HL-60 (cell line): Measurements from ENCODE around the gene LRP8.

ENCODE experiments used
- DNase-seq, 2 experiments: peaks; one replicate each; pipeline ENCODE4 v3.0.0-alpha.2; 2010 to 2020; ENCODE audit warnings: low read depth in 1 of 2, low spot score in 1 of 2
- H3K27ac ChIP-seq: fragments of 250-450 bp; sonication (Bioruptor Pico); replicated peaks from 2 replicates; pipeline ENCODE4 v1.5.1; 2020; ENCODE audit warnings: mild to moderate bottlenecking, moderate library complexity
- H3K27me3 ChIP-seq: fragments of 250-450 bp; sonication (Bioruptor Pico); 2 replicates; pipeline ENCODE4 v1.5.1; 2021; ENCODE audit warnings: mild to moderate bottlenecking, moderate library complexity; ENCODE audit not compliant: insufficient read depth, poor library complexity, severe bottlenecking
- H3K4me3 ChIP-seq: replicated peaks from 2 replicates; pipeline ENCODE4 v1.5.1; 2011; ENCODE audit warnings: mild to moderate bottlenecking, control low read depth, low read length; ENCODE audit not compliant: insufficient read depth
- GABPA ChIP-seq: IDR thresholded peaks from 2 replicates; pipeline ENCODE4 v1.6.1; 2012; ENCODE audit warnings: low read depth
- POLR2AphosphoS5 ChIP-seq: IDR thresholded peaks from 2 replicates; pipeline ENCODE4 v1.6.1; 2012; ENCODE audit warnings: low read depth
- SPI1 ChIP-seq: IDR thresholded peaks from 2 replicates; pipeline ENCODE4 v1.6.1; 2012; ENCODE audit warnings: low read depth, mild to moderate bottlenecking, borderline replicate concordance
- TF ChIP-seq, protein P1 (sequence below): IDR thresholded peaks from 2 replicates; pipeline ENCODE4 v1.6.1; 2012; ENCODE audit warnings: low read depth; ENCODE audit not compliant: insufficient replicate concordance
- TF ChIP-seq, protein P2 (sequence below): IDR thresholded peaks from one replicate; pipeline ENCODE4 v1.5.1; 2011; ENCODE audit warnings: low read length, control low read depth, inconsistent platforms; ENCODE audit not compliant: insufficient read depth

The LRP8 gene

DNA sequence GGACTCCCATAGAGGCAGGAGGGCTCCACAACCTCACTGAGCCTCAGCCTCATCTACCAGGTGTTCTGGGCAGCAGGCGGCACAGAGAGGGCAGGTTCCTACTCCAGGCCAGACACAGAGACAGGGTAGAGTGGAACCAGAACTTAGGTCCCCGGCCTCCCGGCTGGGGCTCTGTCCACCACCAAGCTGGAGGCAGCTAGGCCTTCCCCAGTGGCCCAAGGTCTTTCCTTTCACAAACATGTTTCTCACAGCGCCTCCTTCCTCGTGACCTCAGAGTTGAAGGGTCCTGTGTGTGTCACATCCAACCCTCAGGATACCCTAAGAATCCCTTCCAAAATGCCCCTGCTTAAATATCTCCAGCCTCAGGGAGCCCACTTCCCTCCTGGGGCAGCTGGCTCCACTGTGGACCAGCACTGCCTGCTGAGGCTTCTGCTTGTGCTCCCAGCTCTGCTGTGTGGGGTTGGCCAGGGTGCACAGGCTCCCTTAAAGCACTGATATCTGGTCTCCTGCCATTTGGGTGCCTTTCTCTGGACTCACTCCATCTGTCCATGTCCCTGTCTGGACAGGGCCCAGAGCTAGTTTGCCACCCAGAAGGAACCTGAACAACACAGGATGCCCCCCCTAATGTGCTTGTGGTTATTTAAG lies 56.3 kb downstream of the LRP8 start:
- Histone ChIP-seq H3K27ac (no peak overlapping the region), H3K27me3 (no peaks in the 10 kb centered on the region), H3K4me3 (no peak overlapping the region)
- no peak for DNase-seq
- TF ChIP-seq, protein P1, sequence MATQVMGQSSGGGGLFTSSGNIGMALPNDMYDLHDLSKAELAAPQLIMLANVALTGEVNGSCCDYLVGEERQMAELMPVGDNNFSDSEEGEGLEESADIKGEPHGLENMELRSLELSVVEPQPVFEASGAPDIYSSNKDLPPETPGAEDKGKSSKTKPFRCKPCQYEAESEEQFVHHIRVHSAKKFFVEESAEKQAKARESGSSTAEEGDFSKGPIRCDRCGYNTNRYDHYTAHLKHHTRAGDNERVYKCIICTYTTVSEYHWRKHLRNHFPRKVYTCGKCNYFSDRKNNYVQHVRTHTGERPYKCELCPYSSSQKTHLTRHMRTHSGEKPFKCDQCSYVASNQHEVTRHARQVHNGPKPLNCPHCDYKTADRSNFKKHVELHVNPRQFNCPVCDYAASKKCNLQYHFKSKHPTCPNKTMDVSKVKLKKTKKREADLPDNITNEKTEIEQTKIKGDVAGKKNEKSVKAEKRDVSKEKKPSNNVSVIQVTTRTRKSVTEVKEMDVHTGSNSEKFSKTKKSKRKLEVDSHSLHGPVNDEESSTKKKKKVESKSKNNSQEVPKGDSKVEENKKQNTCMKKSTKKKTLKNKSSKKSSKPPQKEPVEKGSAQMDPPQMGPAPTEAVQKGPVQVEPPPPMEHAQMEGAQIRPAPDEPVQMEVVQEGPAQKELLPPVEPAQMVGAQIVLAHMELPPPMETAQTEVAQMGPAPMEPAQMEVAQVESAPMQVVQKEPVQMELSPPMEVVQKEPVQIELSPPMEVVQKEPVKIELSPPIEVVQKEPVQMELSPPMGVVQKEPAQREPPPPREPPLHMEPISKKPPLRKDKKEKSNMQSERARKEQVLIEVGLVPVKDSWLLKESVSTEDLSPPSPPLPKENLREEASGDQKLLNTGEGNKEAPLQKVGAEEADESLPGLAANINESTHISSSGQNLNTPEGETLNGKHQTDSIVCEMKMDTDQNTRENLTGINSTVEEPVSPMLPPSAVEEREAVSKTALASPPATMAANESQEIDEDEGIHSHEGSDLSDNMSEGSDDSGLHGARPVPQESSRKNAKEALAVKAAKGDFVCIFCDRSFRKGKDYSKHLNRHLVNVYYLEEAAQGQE: no peak
- TF ChIP-seq SPI1: no peak

DNA sequence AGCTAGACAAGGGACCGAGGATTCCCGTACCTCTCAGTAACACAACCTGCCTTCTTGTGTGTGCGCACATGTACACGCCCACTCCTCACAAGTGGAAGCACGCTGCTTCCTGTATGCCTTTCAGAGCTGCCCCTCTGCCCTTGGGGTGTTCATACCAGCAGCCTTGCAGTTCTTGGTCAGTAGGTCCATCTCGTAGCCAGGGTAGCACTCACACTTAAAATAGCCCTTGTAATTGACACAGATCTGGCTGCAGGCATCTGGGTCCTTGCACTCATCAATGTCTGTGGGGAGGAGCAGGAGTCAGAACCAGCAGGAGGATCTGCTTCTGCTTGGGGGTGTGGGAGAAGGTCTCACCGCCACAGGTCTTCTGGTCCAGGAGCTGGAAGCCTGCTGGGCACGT lies 57.0 kb downstream of the LRP8 start:
- H3K4me3 ChIP-seq: no peak overlapping the region
- no peak overlapping the region for H3K27ac ChIP-seq
- no peak for DNase-seq
- H3K27me3 ChIP-seq: no peaks in the 10 kb centered on the region
- TF ChIP-seq, protein P2, sequence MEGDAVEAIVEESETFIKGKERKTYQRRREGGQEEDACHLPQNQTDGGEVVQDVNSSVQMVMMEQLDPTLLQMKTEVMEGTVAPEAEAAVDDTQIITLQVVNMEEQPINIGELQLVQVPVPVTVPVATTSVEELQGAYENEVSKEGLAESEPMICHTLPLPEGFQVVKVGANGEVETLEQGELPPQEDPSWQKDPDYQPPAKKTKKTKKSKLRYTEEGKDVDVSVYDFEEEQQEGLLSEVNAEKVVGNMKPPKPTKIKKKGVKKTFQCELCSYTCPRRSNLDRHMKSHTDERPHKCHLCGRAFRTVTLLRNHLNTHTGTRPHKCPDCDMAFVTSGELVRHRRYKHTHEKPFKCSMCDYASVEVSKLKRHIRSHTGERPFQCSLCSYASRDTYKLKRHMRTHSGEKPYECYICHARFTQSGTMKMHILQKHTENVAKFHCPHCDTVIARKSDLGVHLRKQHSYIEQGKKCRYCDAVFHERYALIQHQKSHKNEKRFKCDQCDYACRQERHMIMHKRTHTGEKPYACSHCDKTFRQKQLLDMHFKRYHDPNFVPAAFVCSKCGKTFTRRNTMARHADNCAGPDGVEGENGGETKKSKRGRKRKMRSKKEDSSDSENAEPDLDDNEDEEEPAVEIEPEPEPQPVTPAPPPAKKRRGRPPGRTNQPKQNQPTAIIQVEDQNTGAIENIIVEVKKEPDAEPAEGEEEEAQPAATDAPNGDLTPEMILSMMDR: no peak
- TF ChIP-seq POLR2AphosphoS5: no peak
- no peak for TF ChIP-seq SPI1
- TF ChIP-seq GABPA: no peak
- TF ChIP-seq, protein P1: no peak

DNA sequence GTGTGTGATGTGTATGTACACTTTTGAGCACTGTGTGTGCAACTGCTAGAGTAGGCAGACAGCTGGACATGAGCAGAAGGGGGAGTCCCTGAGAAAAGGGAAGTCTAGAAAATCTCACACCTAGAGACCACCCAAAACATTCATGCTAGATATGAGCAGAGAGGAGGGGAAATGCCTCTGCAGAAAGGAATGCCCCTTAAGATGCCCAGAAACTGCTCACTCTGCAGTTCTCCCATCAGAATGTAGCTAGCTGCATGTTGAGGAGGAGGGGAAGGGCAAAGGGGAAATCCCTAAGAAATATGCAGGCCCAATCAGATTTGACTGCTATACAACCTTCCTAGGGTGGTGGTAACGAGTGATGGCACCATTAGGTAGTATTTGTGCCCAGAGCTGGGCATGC lies 57.8 kb downstream of the LRP8 start:
- H3K27ac ChIP-seq: no peak overlapping the region
- no peak overlapping the region for H3K4me3 ChIP-seq
- TF ChIP-seq, protein P1: no peak
- TF ChIP-seq POLR2AphosphoS5: no peak
- TF ChIP-seq SPI1: no peak
- TF ChIP-seq, protein P2: no peak
- TF ChIP-seq GABPA: no peak
- no peak for DNase-seq
- H3K27me3 ChIP-seq: no peaks in the 10 kb centered on the region
